Memory B cell (primary cell): Measurements from ENCODE around the gene DMXL1.
"Not testable (repeated sequence)": the region's sequence is repeated elsewhere in the genome, so short reads cannot be mapped to it uniquely, and the experiment has no call there.

Experiments used
- ATAC-seq: fragments of 150-1000 bp; cut with Tn5 transposase; 2 replicates; pipeline ENCODE4 v1.10.0; 2021; ENCODE audit warnings: low read depth, mild to moderate bottlenecking, moderate library complexity
- DNase-seq, 2 donors: peaks; one replicate each; pipeline ENCODE4 v3.0.0; 2022; ENCODE audit warnings: low spot score in 2 of 2
- H3K27ac Mint-ChIP-seq: one replicate; pipeline ENCODE4 v1.8.0; 2022; ENCODE audit warnings: mild to moderate bottlenecking, moderate library complexity, mixed read lengths
- H3K27me3 Mint-ChIP-seq: one replicate; pipeline ENCODE4 v1.8.0; 2022; ENCODE audit warnings: mixed read lengths
- H3K36me3 Mint-ChIP-seq: one replicate; pipeline ENCODE4 v1.8.0; 2022; ENCODE audit warnings: mild to moderate bottlenecking, mixed read lengths
- H3K4me1 Mint-ChIP-seq: one replicate; pipeline ENCODE4 v1.8.0; 2022; ENCODE audit warnings: mixed read lengths
- H3K4me3 Mint-ChIP-seq: one replicate; pipeline ENCODE4 v1.8.0; 2022; ENCODE audit warnings: mild to moderate bottlenecking, moderate library complexity, mixed read lengths
- H3K9me3 Mint-ChIP-seq: one replicate; pipeline ENCODE4 v1.8.0; 2022; ENCODE audit warnings: mixed read lengths

The DMXL1 gene

GRCh38 chr5:119120893-119121292, 50.0 kb downstream of the DMXL1 start:
- H3K36me3 Mint-ChIP-seq = peaks cover 39% of the 10 kb centered on the region
- ATAC-seq (no peak), DNase-seq (no peak)
- H3K27me3 Mint-ChIP-seq = no peaks in the 10 kb centered on the region
- peaks cover 4% of the 10 kb centered on the region for H3K4me1 Mint-ChIP-seq
- no peak overlapping the region for H3K4me3 Mint-ChIP-seq
- no peaks in the 10 kb centered on the region for H3K9me3 Mint-ChIP-seq
- no peak overlapping the region for H3K27ac Mint-ChIP-seq

GRCh38 chr5:119122474-119122873, 51.6 kb downstream of the DMXL1 start:
- DNase-seq, H3K4me1 Mint-ChIP-seq, H3K27me3 Mint-ChIP-seq, H3K27ac Mint-ChIP-seq, H3K9me3 Mint-ChIP-seq, ATAC-seq, H3K4me3 Mint-ChIP-seq: not testable (repeated sequence)
- H3K36me3 Mint-ChIP-seq = peaks cover 27% of the 10 kb centered on the region

GRCh38 chr5:119123280-119123679, 52.4 kb downstream of the DMXL1 start:
- DNase-seq (no peak), ATAC-seq (no peak)
- Mint-ChIP-seq H3K27me3 (no peaks in the 10 kb centered on the region), H3K9me3 (no peaks in the 10 kb centered on the region), H3K36me3 (peaks cover 23% of the 10 kb centered on the region), H3K27ac (peak overlapping the region; percentile 31), H3K4me3 (no peak overlapping the region), H3K4me1 (no peaks in the 10 kb centered on the region)

GRCh38 chr5:119129770-119130169, 58.9 kb downstream of the DMXL1 start:
- no peaks in the 10 kb centered on the region for H3K27me3 Mint-ChIP-seq
- DNase-seq (no peak), ATAC-seq (no peak)
- H3K27ac Mint-ChIP-seq = peak overlapping the region; percentile 35
- H3K9me3 Mint-ChIP-seq = no peaks in the 10 kb centered on the region
- H3K4me3 Mint-ChIP-seq = no peak overlapping the region
- no peaks in the 10 kb centered on the region for H3K4me1 Mint-ChIP-seq
- H3K36me3 Mint-ChIP-seq = peaks cover 24% of the 10 kb centered on the region

GRCh38 chr5:119131530-119132304, 60.8 kb downstream of the DMXL1 start:
- H3K27me3 Mint-ChIP-seq = no peaks in the 10 kb centered on the region
- ATAC-seq (no peak), DNase-seq (no peak)
- no peak overlapping the region for H3K4me3 Mint-ChIP-seq
- peaks cover 6% of the 10 kb centered on the region for H3K9me3 Mint-ChIP-seq
- peaks cover 42% of the 10 kb centered on the region for H3K36me3 Mint-ChIP-seq
- no peaks in the 10 kb centered on the region for H3K4me1 Mint-ChIP-seq
- H3K27ac Mint-ChIP-seq = no peak overlapping the region

GRCh38 chr5:119135743-119136142, 64.9 kb downstream of the DMXL1 start:
- H3K4me1 Mint-ChIP-seq, ATAC-seq, DNase-seq, H3K27ac Mint-ChIP-seq, H3K4me3 Mint-ChIP-seq, H3K27me3 Mint-ChIP-seq: not testable (repeated sequence)
- H3K36me3 Mint-ChIP-seq = peaks cover 57% of the 10 kb centered on the region
- peaks cover 11% of the 10 kb centered on the region for H3K9me3 Mint-ChIP-seq

GRCh38 chr5:119136666-119137318, 65.9 kb downstream of the DMXL1 start:
- ATAC-seq (no peak), DNase-seq (no peak)
- Mint-ChIP-seq H3K27ac (no peak overlapping the region), H3K9me3 (peaks cover 11% of the 10 kb centered on the region), H3K4me1 (peaks cover 7% of the 10 kb centered on the region), H3K36me3 (peaks cover 57% of the 10 kb centered on the region), H3K4me3 (no peak overlapping the region), H3K27me3 (no peaks in the 10 kb centered on the region)

- Mint-ChIP-seq H3K4me3 (no peak overlapping the region), H3K9me3 (peaks cover 5% of the 10 kb centered on the region), H3K27me3 (no peaks in the 10 kb centered on the region), H3K36me3 (peaks cover 57% of the 10 kb centered on the region), H3K27ac (peak overlapping the region; percentile 35), H3K4me1 (peaks cover 7% of the 10 kb centered on the region)
- DNase-seq = no peak
- ATAC-seq = no peak
Observed at GRCh38 chr5:119153629-119154028, 82.7 kb downstream of the DMXL1 start.

- peaks cover 55% of the 10 kb centered on the region for H3K36me3 Mint-ChIP-seq
- DNase-seq = no peak
- H3K4me3 Mint-ChIP-seq = no peak overlapping the region
- peak overlapping the region; percentile 22 for H3K27ac Mint-ChIP-seq
- no peak for ATAC-seq
- H3K4me1 Mint-ChIP-seq = peaks cover 8% of the 10 kb centered on the region
- peaks cover 5% of the 10 kb centered on the region for H3K9me3 Mint-ChIP-seq
- H3K27me3 Mint-ChIP-seq = no peaks in the 10 kb centered on the region
Observed at GRCh38 chr5:119158144-119158543, 87.3 kb downstream of the DMXL1 start.

GRCh38 chr5:119161430-119161829, 90.5 kb downstream of the DMXL1 start:
- no peak overlapping the region for H3K27ac Mint-ChIP-seq

GRCh38 chr5:119166026-119166425, 95.1 kb downstream of the DMXL1 start:
- ATAC-seq = no peak
- Mint-ChIP-seq H3K27ac (no peak overlapping the region), H3K9me3 (no peaks in the 10 kb centered on the region), H3K4me3 (no peak overlapping the region), H3K27me3 (no peaks in the 10 kb centered on the region), H3K36me3 (peaks cover 26% of the 10 kb centered on the region), H3K4me1 (peaks cover 3% of the 10 kb centered on the region)
- DNase-seq = no peak

More at GRCh38 chr5:119161430-119161829, 90.5 kb downstream of the DMXL1 start:
- peaks cover 5% of the 10 kb centered on the region for H3K9me3 Mint-ChIP-seq
- DNase-seq (no peak), ATAC-seq (no peak)
- H3K4me3 Mint-ChIP-seq = no peak overlapping the region
- H3K27me3 Mint-ChIP-seq = no peaks in the 10 kb centered on the region
- H3K4me1 Mint-ChIP-seq = peaks cover 8% of the 10 kb centered on the region
- peaks cover 36% of the 10 kb centered on the region for H3K36me3 Mint-ChIP-seq

GRCh38 chr5:119168401-119168800, 97.5 kb downstream of the DMXL1 start:
- H3K4me1 Mint-ChIP-seq = peaks cover 7% of the 10 kb centered on the region
- H3K27me3 Mint-ChIP-seq = no peaks in the 10 kb centered on the region
- H3K9me3 Mint-ChIP-seq = no peaks in the 10 kb centered on the region
- DNase-seq (no peak), ATAC-seq (no peak)
- peaks cover 25% of the 10 kb centered on the region for H3K36me3 Mint-ChIP-seq
- no peak overlapping the region for H3K4me3 Mint-ChIP-seq
- H3K27ac Mint-ChIP-seq = no peak overlapping the region

GRCh38 chr5:119171686-119172085, 100.8 kb downstream of the DMXL1 start:
- Mint-ChIP-seq H3K4me1 (peaks cover 14% of the 10 kb centered on the region), H3K9me3 (no peaks in the 10 kb centered on the region), H3K27me3 (no peaks in the 10 kb centered on the region), H3K4me3 (no peak overlapping the region), H3K27ac (no peak overlapping the region), H3K36me3 (peaks cover 30% of the 10 kb centered on the region)
- ATAC-seq = no peak
- DNase-seq = no peak

GRCh38 chr5:119174578-119175163, 103.8 kb downstream of the DMXL1 start:
- ATAC-seq = no peak
- Mint-ChIP-seq H3K4me1 (peaks cover 11% of the 10 kb centered on the region), H3K27me3 (no peaks in the 10 kb centered on the region), H3K27ac (peak overlapping the region; percentile 54), H3K36me3 (peaks cover 28% of the 10 kb centered on the region), H3K4me3 (peak overlapping the region; percentile 25), H3K9me3 (no peaks in the 10 kb centered on the region)
- DNase-seq = no peak
